Putamen (tissue), 1 donor: ENCODE measurements around the gene SLC39A8.

ENCODE experiments used
- DNase-seq: peaks from one replicate; pipeline ENCODE4 v3.0.0-alpha.2; 2016; ENCODE audit warnings: low spot score

Gene SLC39A8

DNA sequence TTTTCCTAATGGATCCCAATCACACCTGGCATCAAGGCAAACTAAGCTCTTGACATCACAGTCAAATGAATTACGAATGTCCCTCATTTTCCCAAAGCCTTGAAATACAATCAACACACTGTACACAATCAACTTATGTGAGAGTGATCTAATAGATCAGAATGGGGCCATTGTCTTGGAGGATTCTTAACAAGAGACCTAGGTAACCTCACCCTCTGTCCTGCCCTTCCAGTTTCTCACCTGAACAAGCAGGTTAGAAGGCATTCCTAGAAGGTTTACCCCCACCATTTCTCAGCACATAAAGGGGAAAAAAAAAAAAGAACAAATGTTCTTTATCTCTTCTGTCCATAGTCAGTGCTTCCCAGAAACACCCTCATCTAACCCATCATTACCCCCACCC, 6.3 kb downstream of the SLC39A8 start:
- no peak for DNase-seq

DNA sequence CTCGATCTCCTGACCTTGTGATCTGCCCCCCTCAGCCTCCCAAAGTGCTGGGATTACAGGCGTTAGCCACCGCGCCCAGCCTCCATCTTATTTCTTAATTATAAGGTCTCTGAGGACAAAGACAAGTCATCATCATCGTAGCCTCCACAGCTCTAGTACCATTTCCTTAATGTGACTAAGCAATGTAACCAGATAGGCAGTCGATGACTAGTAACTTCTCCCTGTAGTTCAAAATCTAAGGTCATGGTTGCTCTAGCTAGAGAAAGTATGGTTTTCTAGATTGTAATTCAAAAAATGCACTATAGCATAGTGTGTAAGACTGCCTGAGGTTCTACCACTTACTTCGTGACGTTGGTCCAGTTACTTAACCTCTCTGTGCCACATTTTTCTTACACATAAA, 6.9 kb downstream of the SLC39A8 start:
- no peak for DNase-seq

DNA sequence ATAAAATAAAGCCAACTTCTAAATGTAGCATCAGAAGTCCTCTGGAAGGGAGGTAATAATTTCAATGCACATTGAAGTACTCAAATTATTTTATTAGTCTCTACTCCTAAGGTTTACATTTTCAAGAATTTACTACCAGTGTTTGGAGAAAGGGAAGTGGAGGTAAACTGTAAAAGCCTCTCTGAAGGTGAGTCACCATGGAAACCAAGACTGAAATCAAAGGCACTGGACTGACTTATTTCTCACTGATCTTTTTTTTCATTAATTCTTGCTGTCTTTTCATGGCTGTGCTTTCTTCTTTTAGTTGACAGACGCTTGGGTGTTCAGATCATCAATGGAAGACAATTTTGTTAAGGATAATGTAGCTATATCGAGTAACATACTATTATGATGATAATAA, 9.7 kb downstream of the SLC39A8 start:
- DNase-seq, result no peak

DNA sequence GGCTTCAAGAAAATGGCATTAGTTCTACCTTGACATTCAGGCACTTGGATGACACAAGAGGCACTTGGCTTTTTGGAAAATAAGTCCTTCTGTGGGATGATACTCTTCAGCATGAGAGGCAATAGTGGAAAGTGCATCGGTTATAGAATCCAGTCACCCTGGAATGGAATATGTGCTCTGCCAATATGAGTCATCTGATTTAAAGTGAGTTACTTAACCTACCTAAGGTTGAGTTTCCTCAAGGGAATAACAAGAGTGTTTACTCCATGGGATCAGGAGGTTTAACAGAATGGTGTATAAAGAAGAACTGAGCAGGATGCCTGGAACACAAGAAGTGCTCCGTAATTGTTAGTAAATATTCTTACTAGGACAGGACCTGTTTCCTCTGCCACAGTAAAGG, 10.7 kb downstream of the SLC39A8 start:
- DNase-seq, result no peak

DNA sequence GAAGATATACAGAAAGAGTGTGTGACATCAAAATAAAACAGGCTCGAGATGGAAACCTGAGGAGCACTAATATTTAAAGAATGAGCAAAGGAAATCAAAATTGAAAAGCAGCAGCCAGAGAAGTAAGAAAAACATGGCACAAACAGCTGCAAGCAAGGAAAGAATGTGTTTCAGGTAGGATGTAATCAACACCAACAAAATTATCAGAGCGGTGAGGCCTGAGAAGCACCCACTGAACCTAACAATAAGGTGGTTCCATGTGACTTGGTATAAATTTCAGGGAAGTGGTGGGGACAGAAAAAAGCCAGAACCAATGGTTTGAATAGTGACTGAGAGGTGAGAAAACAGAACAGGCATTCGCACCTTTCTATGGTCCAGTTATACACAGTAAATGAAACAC, 11.5 kb downstream of the SLC39A8 start:
- DNase-seq, result no peak

DNA sequence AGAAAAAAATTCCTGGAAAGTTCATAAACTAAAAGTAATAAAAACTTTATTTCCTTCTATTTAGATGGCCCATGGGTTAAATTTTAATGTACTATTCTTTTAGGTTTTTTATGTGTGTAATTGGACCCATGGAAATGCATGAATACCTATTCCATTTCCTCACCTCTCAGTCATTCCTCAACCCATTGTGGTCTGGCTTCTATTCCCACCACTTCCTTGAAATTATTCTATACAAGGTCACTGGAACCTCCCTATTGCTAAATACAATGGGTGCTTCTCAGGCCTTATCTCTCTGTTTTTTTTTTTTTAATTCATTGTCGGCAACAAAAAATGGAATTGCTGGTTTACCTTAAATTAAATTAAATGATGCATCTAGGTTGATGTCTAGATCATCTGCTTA, 17.2 kb downstream of the SLC39A8 start:
- no peak for DNase-seq

DNA sequence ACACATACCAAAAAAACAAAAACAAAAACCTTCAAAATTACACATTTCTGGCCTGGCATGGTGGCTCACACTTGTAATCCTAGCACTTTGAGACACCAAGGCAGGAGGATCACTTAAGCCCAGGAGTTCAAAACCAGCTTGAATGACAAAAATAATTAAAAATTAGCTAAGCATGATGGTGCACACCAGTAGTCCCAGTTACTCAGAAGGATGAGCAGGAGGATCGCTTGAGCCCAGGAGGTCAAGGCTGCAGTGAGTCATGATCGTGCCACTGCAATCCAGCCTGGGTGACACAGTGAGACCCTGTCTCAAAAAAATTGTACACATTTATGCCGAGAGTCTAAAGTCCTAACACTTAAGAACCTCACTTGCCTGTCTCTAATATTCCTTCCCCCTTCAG, 18.3 kb downstream of the SLC39A8 start:
- DNase-seq, result no peak

DNA sequence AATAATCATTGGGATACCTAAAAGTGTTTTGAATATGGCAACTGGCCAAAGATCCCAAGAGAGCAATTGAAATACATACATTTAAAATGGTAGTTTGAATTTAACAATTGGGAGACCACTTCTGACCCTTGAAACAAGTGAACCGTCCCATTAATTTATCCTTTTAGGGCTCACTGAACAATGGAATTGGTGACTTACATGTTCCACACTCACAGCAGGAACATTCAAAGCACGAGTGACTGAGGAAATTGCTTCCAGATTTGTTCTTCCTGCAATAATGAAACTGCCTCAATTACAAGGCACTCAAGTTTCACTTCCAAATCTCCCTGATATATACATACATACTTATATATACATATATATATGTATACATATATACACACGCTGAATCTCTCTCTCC, 20.6 kb downstream of the SLC39A8 start:
- no peak for DNase-seq

DNA sequence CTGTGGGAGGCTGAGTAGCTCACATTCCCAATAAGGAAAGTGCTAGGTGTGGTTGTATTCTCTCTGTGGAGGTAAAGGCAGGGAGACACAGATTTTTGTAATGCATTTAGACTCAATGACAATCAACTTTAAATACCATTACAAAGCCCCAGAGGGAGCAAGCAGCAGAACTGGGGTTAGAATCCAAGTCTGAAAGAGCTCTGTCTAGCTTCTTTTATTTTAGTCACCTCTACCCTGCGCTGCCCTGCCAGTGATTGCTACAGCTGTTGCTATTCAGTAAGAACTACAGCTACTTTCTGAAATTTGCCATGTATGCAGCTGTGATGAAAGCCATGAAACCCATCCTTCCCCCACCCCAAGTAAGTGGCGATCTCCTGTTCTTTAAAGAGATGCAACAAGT, 22.5 kb downstream of the SLC39A8 start:
- DNase-seq, result no peak

DNA sequence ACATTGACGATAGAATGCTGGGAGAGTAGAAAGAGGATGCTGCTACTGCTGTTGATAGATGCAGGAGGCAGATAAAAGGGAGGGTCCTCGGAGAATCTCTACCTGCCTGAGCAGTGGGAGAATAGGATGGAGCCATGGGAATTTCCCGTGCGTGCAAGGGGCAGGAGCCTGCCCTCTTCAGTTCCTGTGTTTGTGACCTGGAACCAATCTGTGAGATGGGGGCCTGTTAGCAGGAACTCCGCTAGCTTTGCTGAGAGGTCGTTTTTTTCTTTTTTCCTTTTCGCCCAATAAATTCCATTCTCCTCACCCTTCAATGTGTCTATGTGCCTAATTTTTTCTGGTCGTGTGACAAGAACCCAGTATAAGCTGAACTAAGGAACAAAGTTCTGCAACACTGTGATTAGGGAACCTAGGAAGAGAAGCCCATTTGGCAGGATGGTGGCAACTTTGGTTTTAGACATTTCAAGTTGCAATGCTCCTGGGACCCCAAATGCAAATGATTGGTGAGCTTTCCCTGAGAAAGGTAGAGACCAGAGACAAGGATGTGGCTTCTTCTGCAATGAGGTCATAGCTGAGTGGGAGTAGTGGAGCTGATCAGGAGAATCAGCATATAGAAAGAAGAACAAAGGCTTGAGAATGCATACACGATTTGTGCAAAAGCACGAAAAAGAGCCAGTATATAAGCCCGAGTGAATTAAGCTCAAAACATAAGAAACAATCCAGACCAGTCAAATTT, 23.9 kb downstream of the SLC39A8 start:
- DNase-seq, result no peak

DNA sequence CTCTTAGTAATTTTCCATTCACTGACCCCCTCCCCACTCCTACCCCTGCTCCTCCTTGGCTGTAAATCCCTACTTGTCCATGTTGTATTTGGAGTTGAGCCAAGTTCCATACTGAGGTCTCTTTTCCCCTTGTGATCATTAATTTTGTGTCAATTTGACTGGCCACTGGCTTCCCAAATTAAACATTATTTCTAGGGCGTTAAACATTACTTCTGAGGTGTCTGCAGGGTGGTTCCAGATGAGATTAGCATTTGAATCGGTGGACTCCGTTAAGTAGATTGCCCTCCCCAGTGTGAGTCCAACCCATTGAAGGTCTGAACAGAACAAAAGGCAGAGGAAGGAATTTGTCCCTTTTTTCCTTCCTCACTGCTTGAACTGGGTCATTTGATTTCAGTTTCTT, 25.7 kb downstream of the SLC39A8 start:
- no peak for DNase-seq

DNA sequence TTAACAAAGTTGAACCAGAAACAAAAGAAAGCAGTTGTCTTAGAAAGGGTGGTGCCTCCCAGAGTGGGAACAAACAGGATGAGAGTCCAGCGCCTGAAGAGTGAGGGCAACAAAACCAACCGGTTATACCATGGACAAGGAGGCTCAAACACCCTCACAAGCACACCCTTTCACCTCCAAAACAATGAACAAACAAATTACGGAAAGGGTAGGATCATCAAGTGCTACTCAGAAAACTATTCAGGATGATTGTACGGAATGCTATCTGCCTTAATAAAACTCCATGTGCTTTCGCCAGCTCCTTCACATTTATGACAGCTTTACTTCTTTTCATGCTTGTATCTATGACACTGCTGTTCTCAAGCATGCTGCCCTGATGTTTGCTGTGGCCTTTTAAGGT, 26.8 kb downstream of the SLC39A8 start:
- no peak for DNase-seq

DNA sequence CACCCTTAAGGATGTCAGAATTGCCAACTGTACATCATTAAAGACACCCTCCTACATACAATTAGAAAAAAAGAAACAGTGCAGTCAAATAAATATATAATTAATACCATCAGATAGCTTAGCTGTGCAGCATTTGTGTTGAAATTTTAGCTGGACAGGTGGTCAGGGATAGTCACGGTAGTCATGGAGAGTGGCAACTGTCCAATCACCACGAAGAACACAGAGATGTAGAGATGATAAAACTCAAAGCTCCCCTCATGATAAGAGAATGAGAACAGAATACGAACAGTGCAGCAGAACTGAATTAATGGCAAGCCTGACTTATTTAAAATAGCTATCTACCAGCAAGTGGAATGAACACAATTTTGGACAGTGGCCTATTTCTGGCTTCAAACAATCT, 27.2 kb downstream of the SLC39A8 start:
- DNase-seq, result no peak

DNA sequence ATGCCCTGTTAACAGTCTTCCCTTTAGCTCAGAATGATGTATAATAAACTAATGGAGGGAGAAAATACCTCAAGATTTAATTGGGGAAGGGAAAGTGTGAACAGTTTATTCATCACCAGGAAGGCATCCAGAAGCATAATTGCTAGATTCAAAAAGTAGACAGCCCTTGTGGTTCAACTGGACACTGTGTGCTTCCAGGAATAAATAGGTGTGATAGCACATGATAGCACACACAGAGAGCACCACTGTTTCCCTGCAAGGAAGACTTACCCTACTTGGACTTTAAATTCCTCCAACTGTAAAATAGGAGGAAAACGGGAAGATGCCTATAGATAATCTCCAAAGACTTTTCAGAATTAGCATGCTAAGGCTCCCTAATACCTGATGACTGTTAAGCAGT, 27.8 kb downstream of the SLC39A8 start:
- DNase-seq, result no peak

DNA sequence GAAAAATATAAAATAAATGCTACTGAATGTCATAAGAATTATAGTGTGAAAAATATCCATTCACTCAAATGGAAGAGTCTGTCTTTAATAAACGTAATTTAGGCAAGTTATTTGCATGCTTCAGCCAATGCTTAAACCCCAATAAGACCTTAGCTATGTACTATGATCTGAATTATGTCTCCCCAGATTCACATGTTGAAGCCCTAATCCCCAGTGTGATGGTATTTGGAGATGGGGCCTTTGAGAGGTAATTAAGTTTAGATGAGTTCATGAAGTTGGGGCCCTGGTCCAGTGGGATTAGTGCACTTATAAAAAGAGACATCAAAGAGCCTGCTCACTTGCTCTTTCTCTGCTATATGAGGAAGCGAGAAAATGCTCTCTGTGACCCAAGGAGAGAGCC, 28.7 kb downstream of the SLC39A8 start:
- DNase-seq, result no peak

DNA sequence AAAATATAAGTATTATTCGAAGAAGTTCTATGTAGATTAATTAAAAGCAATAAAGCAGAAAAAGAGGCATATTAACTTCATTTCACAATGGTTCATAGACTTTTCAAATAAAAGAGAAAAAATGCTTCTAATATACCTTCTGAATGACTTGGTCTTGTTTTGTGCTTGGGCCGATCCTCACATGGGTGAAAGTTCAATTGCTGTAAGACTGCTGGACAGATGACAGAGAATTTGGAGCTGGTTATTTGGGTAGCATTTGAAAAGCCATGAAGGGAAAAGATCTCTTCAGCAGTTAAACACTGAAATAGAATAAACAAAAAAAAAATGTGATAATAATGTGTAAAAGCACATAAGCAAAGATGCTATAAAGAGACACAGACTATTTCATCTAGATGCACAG, 29.8 kb downstream of the SLC39A8 start:
- no peak for DNase-seq

DNA sequence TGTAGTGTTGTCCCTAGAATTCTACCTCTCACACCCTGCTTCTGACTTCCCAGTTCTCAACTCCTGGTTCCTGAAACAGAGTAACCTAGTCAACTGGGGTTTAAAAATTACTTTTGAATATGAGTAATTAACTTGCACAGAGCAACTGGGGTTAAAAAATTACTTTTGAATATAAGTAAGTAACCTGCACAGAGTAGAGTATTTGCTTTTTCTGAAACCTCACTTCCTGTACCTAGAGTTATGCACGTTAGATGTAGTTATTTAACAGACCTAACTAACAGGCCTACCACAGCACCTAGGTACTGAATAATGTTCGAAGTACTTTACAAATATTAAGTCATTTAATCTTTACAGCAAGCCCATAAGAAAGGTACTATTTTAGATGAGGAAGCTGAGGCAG, 32.9 kb downstream of the SLC39A8 start:
- no peak for DNase-seq

DNA sequence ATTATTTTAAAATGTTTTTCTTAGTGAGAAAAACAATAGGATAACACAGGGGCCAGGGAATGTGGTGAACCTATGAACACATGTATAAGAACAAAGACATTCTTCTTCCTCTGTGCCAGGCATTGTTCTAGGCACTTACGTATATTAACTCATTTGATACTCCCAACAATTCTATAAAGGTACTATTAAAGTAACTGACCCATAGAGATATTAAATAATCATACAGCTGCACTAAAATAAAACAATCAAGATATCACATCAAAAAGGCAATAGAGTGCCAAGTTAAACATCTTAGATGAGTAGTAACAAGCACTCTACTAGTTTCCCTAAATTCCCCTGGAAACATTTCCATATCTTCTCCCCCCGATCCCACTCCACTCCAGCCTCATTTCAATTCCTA, 33.4 kb downstream of the SLC39A8 start:
- no peak for DNase-seq

DNA sequence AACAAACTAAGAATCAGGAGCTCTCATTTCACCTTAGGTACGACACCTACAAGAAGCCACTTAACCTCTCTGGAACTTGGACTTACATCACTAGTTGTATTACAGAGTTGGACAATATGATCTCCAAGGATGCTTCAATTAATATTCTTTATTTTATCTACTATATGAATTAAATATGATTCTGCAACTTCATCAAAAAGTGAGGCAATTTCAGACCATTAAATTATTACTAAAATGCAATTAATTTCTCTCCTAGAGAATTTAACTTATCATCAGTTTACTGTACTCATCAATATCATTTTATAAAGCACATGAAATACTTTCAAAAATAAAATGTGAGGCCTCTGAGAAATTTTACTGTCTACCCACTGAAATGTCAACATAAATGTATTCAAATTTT, 33.9 kb downstream of the SLC39A8 start:
- DNase-seq, result no peak

DNA sequence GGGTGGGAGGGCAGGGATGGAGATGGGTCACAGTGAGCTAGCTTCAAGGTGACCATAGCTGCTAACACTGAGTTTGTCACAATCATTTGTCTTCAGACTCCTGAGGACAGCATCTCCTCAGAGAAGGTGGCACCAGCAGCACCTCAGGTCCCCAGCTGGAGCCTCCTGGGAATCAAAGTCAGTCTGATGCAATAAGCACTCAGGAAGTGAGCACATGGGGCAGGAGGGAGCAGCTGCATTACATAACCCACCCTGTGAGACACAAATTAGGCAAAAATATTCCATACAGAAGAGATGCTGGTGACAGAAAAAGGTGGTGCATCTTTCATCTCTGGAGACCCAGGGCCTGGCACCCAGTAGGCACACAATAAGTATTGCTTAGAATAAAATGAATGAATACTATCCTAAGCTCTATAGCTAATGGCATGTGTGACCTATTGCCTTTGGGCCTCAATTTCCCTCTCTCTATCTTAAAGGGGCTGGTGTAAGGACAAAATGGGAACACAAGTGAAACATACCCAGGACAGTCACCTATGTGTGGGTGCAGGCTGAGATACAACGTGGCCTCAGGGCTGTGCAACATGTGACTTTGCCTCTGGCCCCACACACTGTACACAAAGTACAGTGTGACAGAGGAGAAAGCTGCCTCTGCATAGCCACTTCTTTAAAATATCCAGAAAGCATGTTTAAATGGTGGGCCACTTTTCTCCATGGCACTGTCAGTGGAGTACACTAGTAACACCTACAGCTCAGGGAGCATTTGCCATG, 37.1 kb downstream of the SLC39A8 start:
- DNase-seq, result no peak

DNA sequence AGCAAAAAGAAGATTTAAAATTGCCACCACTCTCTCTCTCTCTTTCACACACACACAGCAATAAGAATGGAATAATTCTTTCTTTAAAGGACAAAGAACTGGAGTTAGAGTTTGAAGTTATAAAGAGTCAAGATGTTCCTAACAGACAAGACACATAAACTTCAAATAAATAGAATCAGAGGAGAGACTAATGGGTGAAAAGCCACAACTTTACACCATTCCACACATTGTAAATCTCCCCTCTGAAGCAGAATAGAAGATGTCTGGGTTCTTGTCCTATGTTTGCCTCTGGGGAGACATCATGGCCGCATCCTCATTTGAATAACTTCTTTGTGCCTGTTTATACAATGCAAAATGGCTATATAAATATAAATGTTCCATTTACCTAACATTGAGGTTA, 39.6 kb downstream of the SLC39A8 start:
- no peak for DNase-seq

DNA sequence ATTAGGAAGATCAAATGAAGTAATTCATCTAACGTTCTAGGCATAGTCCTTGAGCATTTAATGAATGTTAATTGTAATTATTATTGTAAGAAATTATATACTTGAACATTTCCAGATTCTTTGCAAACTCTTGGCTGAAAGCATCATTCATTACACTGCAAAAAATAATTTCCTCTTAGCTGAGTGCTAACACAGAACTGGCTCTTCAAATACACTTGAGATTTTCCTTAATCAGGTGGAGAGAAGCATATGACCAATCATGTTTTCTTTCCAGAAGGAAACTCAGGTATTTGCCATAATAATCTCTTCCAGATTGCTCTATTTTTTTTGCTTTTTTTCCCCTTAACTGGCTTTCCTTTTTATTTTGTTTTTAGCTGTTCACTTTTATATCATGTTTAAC, 42.5 kb downstream of the SLC39A8 start:
- no peak for DNase-seq

DNA sequence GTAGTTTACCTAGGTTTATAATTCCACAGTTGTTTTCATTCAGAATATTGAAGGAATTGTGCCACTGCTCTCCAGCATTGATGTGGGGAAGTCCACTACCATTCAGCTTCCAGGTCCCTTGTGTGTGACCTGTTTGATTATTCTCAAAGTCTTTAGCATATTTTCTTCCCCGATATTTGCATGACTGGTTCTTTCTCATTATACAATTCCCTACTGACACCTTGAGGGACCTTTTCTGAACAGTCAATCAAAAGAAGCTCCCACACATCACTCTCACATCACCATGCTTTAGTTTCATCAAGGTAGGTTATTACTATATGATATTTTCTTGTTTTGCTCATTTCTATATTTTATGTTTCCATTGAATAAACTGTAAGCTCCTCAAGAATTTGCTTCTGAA, 44.1 kb downstream of the SLC39A8 start:
- no peak for DNase-seq
